Esophagus muscularis mucosa (tissue), 4 donors: ENCODE data around the gene SF3B5. TPM values are rescaled to one million over a fixed set of nuclear protein-coding genes. Genes with fewer than 3 reads are reported as not detected.

ENCODE experiments used
- DNase-seq: peaks from one replicate; pipeline ENCODE4 v3.0.0-alpha.2; 2017; ENCODE audit errors: extremely low spot score
- H3K27ac ChIP-seq, 4 donors: fragments of 200-600 bp; sonication (generic); replicated peaks in 1 of 4; 1 replicate in 3 of 4; 2 replicates in 1 of 4; pipeline ENCODE4 v1.5.1; 2016 to 2019; ENCODE audit warnings: mild to moderate bottlenecking in 1 of 4
- H3K27me3 ChIP-seq, 4 donors: fragments of 200-600 bp; sonication (generic); one replicate each; pipeline versions ENCODE4 v1.5.1 to v1.6.0; 2016 to 2019
- H3K36me3 ChIP-seq, 4 donors: fragments of 200-600 bp; sonication (generic); one replicate each; pipeline ENCODE4 v1.5.1; 2016 to 2019
- H3K4me1 ChIP-seq, 4 donors: fragments of 200-600 bp; sonication (generic); one replicate each; pipeline ENCODE4 v1.5.1; 2016 to 2019
- H3K4me3 ChIP-seq, 4 donors: fragments of 200-600 bp; sonication (generic); 1 replicate in 2 of 4; 2 replicates in 2 of 4; pipeline ENCODE4 v1.5.1; 2016 to 2019; ENCODE audit warnings: mild to moderate bottlenecking in 4 of 4, moderate library complexity in 1 of 4
- H3K9me3 ChIP-seq, 4 donors: fragments of 200-600 bp; sonication (generic); 1 replicate in 3 of 4; 2 replicates in 1 of 4; pipeline ENCODE4 v1.5.1; 2016 to 2019
- CTCF ChIP-seq, 3 experiments: fragments of 200-600 bp in 2 of 3; fragments of 450-650 bp in 1 of 3; sonication (generic) in 2 of 3; IDR thresholded peaks; one replicate each; pipeline ENCODE4 v1.5.1; 2017 to 2019; ENCODE audit warnings: antibody characterized with exemption in 3 of 3, mild to moderate bottlenecking in 2 of 3, moderate library complexity in 1 of 3
- EP300 ChIP-seq: sonication (generic); formaldehyde crosslinking; IDR thresholded peaks from one replicate; pipeline ENCODE4 v1.6.1; 2017; ENCODE audit warnings: antibody characterized with exemption
- POLR2A ChIP-seq: fragments of 450-650 bp; IDR thresholded peaks from one replicate; pipeline ENCODE4 v1.6.1; 2017; ENCODE audit warnings: antibody characterized with exemption, moderate library complexity, mild to moderate bottlenecking, low read depth
- POLR2AphosphoS5 ChIP-seq, 2 donors: sonication (generic); formaldehyde crosslinking; IDR thresholded peaks; one replicate each; pipeline ENCODE4 v1.6.1; 2017; ENCODE audit warnings: antibody characterized with exemption in 2 of 2
- WGBS: methylation state at CpG from one replicate; pipeline ENCODE4 v1.1.5; 2018; 5-methylcytosine and 5-hydroxymethylcytosine counted together
- intact Hi-C: fragments of 100-400 bp; cut with DNase I; formaldehyde crosslinking; loops from one replicate; pipeline ENCODE4 v1.15.1; 2023
- total RNA-seq, 4 donors: library from RNA; depleted of rRNA; stranded (reverse); fragments of >200 nt; gene quantifications; one replicate each; pipeline versions ENCODE4 v1.1.0 to v1.2.1, GENCODE V29; 2016

The SF3B5 gene
- total RNA-seq, 4 donors from 2014 or later = 79.2 to 134 (median 99.6) TPM

- Histone ChIP-seq H3K27ac (no peak overlapping the region), H3K27me3 (no peaks in the 10 kb centered on the region), H3K36me3 (no peaks in the 10 kb centered on the region), H3K9me3 (no peaks in the 10 kb centered on the region), H3K4me3 (no peak overlapping the region), H3K4me1 (no peaks in the 10 kb centered on the region)
- WGBS = 100% methylated on average over 2 of the region's 2 CpGs
- intact Hi-C loops = no loop called here
- DNase-seq = no peak
- no peak for TF ChIP-seq POLR2AphosphoS5 (IDR thresholded peaks at IDR 0.05)
- no peak for TF ChIP-seq CTCF (IDR thresholded peaks at IDR 0.05)
These were observed 46.1 kb upstream of the SF3B5 start for GRCh38 chr6:144141470-144141869.

DNA sequence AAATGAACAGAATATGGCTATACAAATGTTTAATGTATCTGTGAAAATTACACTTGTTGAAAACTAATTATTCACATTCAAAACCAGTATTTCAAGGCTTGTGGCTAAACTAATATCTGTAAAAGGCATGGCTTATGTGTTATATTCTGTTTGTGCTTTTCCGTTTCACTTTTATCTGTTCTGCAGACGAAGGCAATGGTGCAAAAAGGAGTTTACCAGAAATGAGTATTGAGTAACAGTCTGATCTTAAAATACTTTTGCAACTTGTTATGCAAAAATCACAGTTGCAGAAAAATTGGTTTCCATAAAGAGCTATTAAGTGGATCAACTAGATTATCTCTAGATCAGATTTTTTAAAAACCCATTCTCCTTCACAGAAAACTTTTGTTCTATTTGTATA is 45.5 kb upstream of the SF3B5 start:
- H3K27me3 ChIP-seq = no peaks in the 10 kb centered on the region
- TF ChIP-seq POLR2AphosphoS5 (IDR thresholded peaks at IDR 0.05) = no peak
- TF ChIP-seq EP300 = no peak
- no peak for TF ChIP-seq POLR2A
- no peak for TF ChIP-seq CTCF (IDR thresholded peaks at IDR 0.05)
- no peaks in the 10 kb centered on the region for H3K9me3 ChIP-seq
- no peak overlapping the region for H3K4me3 ChIP-seq
- no peak overlapping the region for H3K27ac ChIP-seq
- intact Hi-C loops = no loop called here
- WGBS = 75% methylated on average over 2 of the region's 2 CpGs
- no peaks in the 10 kb centered on the region for H3K4me1 ChIP-seq
- no peak for DNase-seq
- no peaks in the 10 kb centered on the region for H3K36me3 ChIP-seq

GRCh38 chr6:144139817-144140216 is 44.4 kb upstream of the SF3B5 start:
- H3K36me3 ChIP-seq = no peaks in the 10 kb centered on the region
- H3K4me3 ChIP-seq = no peak overlapping the region
- no peak for DNase-seq
- no peaks in the 10 kb centered on the region for H3K27me3 ChIP-seq
- no peak overlapping the region for H3K27ac ChIP-seq
- intact Hi-C loops = no loop called here
- H3K4me1 ChIP-seq = no peaks in the 10 kb centered on the region
- H3K9me3 ChIP-seq = no peaks in the 10 kb centered on the region
- no peak for TF ChIP-seq EP300
- no peak for TF ChIP-seq CTCF (IDR thresholded peaks at IDR 0.05)
- no peak for TF ChIP-seq POLR2AphosphoS5 (IDR thresholded peaks at IDR 0.05)
- no peak for TF ChIP-seq POLR2A
- WGBS = 90% methylated on average over 3 of the region's 3 CpGs

DNA sequence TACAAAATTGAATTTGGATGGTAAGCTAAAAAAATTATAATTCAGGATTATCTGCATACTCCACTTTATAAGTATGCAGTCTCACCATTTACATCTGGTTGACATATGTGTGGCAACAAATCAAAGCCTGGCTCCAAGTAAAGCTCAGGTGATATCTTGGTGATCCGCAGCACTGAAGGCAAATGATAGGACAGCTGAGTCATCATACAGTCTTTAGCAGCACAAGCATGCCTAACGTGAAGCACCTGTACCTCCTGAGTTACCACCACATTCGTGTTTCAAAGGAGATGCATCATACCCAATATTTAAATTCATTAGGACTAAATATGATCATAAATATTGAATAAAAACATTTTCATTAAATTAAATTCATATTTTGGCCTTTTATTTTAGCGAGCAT is 43.2 kb upstream of the SF3B5 start:
- H3K4me1 ChIP-seq = no peaks in the 10 kb centered on the region
- TF ChIP-seq POLR2A (no peak), EP300 (no peak), CTCF (IDR thresholded peaks at IDR 0.05) (no peak), POLR2AphosphoS5 (IDR thresholded peaks at IDR 0.05) (no peak)
- no peak overlapping the region for H3K4me3 ChIP-seq
- 84% methylated on average over 4 of the region's 4 CpGs for WGBS
- H3K9me3 ChIP-seq = no peaks in the 10 kb centered on the region
- intact Hi-C loops = no loop called here
- no peak overlapping the region for H3K27ac ChIP-seq
- no peaks in the 10 kb centered on the region for H3K36me3 ChIP-seq
- no peak for DNase-seq
- no peaks in the 10 kb centered on the region for H3K27me3 ChIP-seq

DNA sequence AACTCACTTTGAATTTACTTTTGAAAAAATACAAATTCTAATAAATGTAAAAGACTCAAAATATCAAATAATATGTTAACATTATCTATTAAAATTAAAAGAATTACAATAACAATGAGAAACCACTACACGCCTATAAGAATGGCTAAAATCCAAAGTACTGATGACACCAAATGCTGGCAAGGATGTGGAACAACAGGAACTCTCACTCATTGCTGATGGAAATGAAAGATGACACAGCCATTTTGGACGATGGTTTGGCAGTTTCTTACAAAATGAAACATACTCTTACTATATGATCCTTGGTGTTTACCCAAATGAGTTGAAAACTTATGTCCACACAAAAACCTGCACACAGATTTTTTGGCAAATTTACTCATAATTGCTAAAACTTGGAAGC is 39.4 kb upstream of the SF3B5 start:
- DNase-seq = no peak
- H3K4me1 ChIP-seq = no peaks in the 10 kb centered on the region
- TF ChIP-seq POLR2AphosphoS5 (IDR thresholded peaks at IDR 0.05) (no peak), EP300 (no peak), POLR2A (no peak), CTCF (IDR thresholded peaks at IDR 0.05) (no peak)

More for the DNA sequence above, 39.4 kb upstream of the SF3B5 start:
- 71% methylated on average over 2 of the region's 2 CpGs for WGBS
- no peaks in the 10 kb centered on the region for H3K27me3 ChIP-seq
- H3K27ac ChIP-seq = no peak overlapping the region
- intact Hi-C loops = no loop called here
- no peaks in the 10 kb centered on the region for H3K36me3 ChIP-seq
- H3K4me3 ChIP-seq = no peak overlapping the region
- H3K9me3 ChIP-seq = no peaks in the 10 kb centered on the region
